Measurements from ENCODE around the gene EXOC6.

Gene EXOC6

GRCh38 chr10:92810934-92811532 lies 37.3 kb upstream of the EXOC6 start:
- no peak for TF ChIP-seq PPARA (CRISPR knock-in tag; IDR thresholded peaks at IDR 0.05; ENCODE audit: borderline replicate concordance)
- no peak for TF ChIP-seq CSRNP3 (CRISPR knock-in tag; IDR thresholded peaks at IDR 0.05)
- TF ChIP-seq PATZ1 (CRISPR knock-in tag; IDR thresholded peaks at IDR 0.05; ENCODE audit: borderline replicate concordance) = no peak
- TF ChIP-seq TOX (CRISPR knock-in tag; IDR thresholded peaks at IDR 0.05; ENCODE audit: borderline replicate concordance) = no peak
- no peak for ATAC-seq

DNA sequence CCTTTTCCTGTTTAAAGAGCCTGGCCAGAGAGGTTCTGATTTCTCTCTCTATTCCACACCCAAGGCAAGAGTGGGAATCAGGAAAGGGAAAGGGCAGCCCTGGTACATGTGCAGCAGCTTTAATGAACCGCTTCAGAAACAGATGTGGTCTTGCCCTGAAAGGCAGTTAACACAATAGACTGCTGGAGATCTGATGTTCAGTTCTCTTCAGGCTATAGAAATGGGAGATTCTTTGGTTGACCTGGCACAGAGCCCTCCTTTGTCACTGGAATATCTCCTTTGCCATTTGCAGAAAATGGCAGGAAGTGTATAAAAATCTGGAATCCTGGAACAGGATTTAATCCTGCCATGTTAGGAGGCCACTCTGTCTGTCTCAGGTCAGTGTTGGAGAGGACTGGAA lies 36.3 kb upstream of the EXOC6 start:
- TF ChIP-seq ZC3H10 (CRISPR knock-in tag; IDR thresholded peaks at IDR 0.05) (no peak), TCF4 (CRISPR knock-in tag; IDR thresholded peaks at IDR 0.05; ENCODE audit: borderline replicate concordance) (0 out of 2 replicates have a peak, but pooled peaks have one; percentile 18)
- no peak for ATAC-seq

GRCh38 chr10:92813979-92814378 lies 34.3 kb upstream of the EXOC6 start:
- TF ChIP-seq, protein P1, sequence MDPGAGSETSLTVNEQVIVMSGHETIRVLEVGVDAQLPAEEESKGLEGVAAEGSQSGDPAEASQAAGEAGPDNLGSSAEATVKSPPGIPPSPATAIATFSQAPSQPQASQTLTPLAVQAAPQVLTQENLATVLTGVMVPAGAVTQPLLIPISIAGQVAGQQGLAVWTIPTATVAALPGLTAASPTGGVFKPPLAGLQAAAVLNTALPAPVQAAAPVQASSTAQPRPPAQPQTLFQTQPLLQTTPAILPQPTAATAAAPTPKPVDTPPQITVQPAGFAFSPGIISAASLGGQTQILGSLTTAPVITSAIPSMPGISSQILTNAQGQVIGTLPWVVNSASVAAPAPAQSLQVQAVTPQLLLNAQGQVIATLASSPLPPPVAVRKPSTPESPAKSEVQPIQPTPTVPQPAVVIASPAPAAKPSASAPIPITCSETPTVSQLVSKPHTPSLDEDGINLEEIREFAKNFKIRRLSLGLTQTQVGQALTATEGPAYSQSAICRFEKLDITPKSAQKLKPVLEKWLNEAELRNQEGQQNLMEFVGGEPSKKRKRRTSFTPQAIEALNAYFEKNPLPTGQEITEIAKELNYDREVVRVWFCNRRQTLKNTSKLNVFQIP (CRISPR knock-in tag; IDR thresholded peaks at IDR 0.05; ENCODE audit: borderline replicate concordance, low read depth) = no peak
- TF ChIP-seq ARNTL (CRISPR knock-in tag; IDR thresholded peaks at IDR 0.05; ENCODE audit: borderline replicate concordance, low read depth) = no peak
- TF ChIP-seq SNAI2 (CRISPR knock-in tag; IDR thresholded peaks at IDR 0.05) = no peak
- no peak for TF ChIP-seq RARB (CRISPR knock-in tag; IDR thresholded peaks at IDR 0.05)
- no peak for TF ChIP-seq ZNF70 (CRISPR knock-in tag; IDR thresholded peaks at IDR 0.05)
- no peak for TF ChIP-seq TOX (CRISPR knock-in tag; IDR thresholded peaks at IDR 0.05; ENCODE audit: borderline replicate concordance)
- no peak for TF ChIP-seq BACH2 (CRISPR knock-in tag; IDR thresholded peaks at IDR 0.05; ENCODE audit: borderline replicate concordance)
- no peak for TF ChIP-seq GLIS3 (CRISPR knock-in tag; IDR thresholded peaks at IDR 0.05)
- no peak for TF ChIP-seq ZNF565 (CRISPR knock-in tag; conservative IDR thresholded peaks at IDR 0.05; ENCODE audit: low read depth)
- TF ChIP-seq ZC3H10 (CRISPR knock-in tag; IDR thresholded peaks at IDR 0.05) = no peak
- no peak for TF ChIP-seq CREB5 (CRISPR knock-in tag; IDR thresholded peaks at IDR 0.05; ENCODE audit: low read depth)
- TF ChIP-seq PPARA (CRISPR knock-in tag; IDR thresholded peaks at IDR 0.05; ENCODE audit: borderline replicate concordance) = no peak
- no peak for TF ChIP-seq ISL1 (CRISPR knock-in tag; IDR thresholded peaks at IDR 0.05)
- TF ChIP-seq ZFP3 (CRISPR knock-in tag; IDR thresholded peaks at IDR 0.05) = no peak
- no peak for TF ChIP-seq ZNF8 (CRISPR knock-in tag; IDR thresholded peaks at IDR 0.05)
- no peak for TF ChIP-seq TSHZ2 (CRISPR knock-in tag; IDR thresholded peaks at IDR 0.05)
- ATAC-seq = no peak

- no peak for ATAC-seq
- TF ChIP-seq TCF4 (CRISPR knock-in tag; IDR thresholded peaks at IDR 0.05; ENCODE audit: borderline replicate concordance) = no peak
- TF ChIP-seq, protein P1 (CRISPR knock-in tag; IDR thresholded peaks at IDR 0.05; ENCODE audit: borderline replicate concordance, low read depth) = no peak
- no peak for TF ChIP-seq OSR1 (CRISPR knock-in tag; IDR thresholded peaks at IDR 0.05)
These were observed 33.5 kb upstream of the EXOC6 start for GRCh38 chr10:92814790-92815189.

Data from SK-N-SH treated with all-trans-retinoic acid at 6 μM for 48 hours (cell line).